Activated naive CD4-positive, alpha-beta T cell treated with anti-CD3 and anti-CD28 coated beads, Interleukin-2, amount 50 U/mL, for 24 hours (primary cell): Measurements from ENCODE around the gene COLEC12.

ENCODE experiments used
- H3K27ac Mint-ChIP-seq: one replicate; pipeline ENCODE4 v1.8.0; 2021; ENCODE audit warnings: mild to moderate bottlenecking, mixed read lengths
- H3K27me3 Mint-ChIP-seq: one replicate; pipeline ENCODE4 v1.8.0; 2021; ENCODE audit warnings: mixed read lengths
- H3K36me3 Mint-ChIP-seq: one replicate; pipeline ENCODE4 v1.8.0; 2021; ENCODE audit warnings: mixed read lengths
- H3K4me1 Mint-ChIP-seq: one replicate; pipeline ENCODE4 v1.8.0; 2021; ENCODE audit warnings: mixed read lengths
- H3K4me3 Mint-ChIP-seq: one replicate; pipeline ENCODE4 v1.8.0; 2021; ENCODE audit warnings: mild to moderate bottlenecking, mixed read lengths
- H3K9me3 Mint-ChIP-seq: one replicate; pipeline ENCODE4 v1.8.0; 2021; ENCODE audit warnings: mixed read lengths

Gene COLEC12

DNA sequence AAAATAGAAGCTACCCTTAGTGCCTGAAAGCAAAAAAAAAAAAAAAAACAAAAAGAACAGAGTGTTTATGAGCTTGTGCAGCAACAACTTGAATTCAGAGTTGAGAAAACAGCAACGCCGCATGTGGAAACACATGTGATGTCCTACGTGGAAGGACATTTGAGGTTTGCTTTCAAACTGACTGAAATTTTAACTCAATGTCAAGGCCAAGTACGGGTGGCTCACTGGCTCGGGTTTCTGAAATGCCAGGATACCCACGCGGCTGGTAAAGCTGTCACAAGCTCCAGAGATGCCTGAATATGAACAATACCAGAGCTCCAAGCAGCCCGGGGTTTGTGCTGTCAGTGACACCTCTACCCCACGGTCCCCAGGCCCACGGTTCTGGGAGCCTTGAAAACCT, 160.5 kb downstream of the COLEC12 start:
- Mint-ChIP-seq H3K9me3 (no peaks in the 10 kb centered on the region), H3K4me3 (no peak overlapping the region), H3K27ac (no peak overlapping the region), H3K36me3 (no peaks in the 10 kb centered on the region), H3K27me3 (peaks cover 7% of the 10 kb centered on the region), H3K4me1 (no peaks in the 10 kb centered on the region)

DNA sequence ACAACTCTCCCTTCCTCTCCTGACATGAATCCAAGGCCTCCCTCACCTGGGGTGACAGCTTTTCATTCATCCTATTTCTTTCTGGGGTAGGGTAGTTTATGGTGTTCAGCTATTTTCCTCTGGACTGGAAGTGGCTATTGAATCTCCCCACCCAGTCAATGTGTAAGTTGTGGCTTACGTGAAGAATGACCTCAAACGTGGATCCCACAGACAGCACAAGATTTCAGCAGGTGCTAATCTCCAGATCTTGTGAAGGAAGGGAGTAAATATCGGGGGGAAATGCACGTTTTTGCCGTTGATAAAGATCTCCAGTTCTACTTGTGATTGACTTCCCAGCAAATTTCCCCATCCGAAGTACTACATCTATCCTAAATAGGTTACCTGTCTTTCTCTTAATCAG, 161.3 kb downstream of the COLEC12 start:
- Mint-ChIP-seq H3K4me3 (no peak overlapping the region), H3K27ac (no peak overlapping the region), H3K27me3 (peaks cover 7% of the 10 kb centered on the region), H3K36me3 (no peaks in the 10 kb centered on the region), H3K4me1 (no peaks in the 10 kb centered on the region), H3K9me3 (no peaks in the 10 kb centered on the region)

- Mint-ChIP-seq H3K4me3 (no peak overlapping the region), H3K27me3 (peaks cover 1% of the 10 kb centered on the region), H3K36me3 (no peaks in the 10 kb centered on the region), H3K27ac (no peak overlapping the region), H3K4me1 (no peaks in the 10 kb centered on the region), H3K9me3 (no peaks in the 10 kb centered on the region)
Observed at GRCh38 chr18:336713-337112, 163.8 kb downstream of the COLEC12 start.

DNA sequence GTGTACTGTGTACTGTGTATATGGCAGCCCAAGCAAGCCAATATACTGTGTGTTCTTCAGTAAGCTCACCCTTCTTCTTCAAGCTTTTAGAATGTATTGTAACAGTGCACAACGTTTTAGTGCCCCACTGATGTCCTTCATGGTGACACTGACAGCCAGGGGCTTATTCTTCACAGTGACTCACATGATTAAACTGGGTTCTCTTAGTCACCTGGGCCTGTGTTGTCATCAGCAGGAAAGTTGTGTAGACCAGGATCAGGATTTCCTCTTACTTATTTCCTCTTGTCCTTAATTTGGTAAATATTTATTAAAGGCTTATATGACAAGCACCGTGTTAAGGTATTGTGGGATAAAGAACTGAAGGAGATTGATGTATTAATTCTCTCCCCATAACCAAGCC, 164.8 kb downstream of the COLEC12 start:
- Mint-ChIP-seq H3K4me3 (no peak overlapping the region), H3K27me3 (peaks cover 1% of the 10 kb centered on the region), H3K4me1 (no peaks in the 10 kb centered on the region)

GRCh38 chr18:334575-335132, 165.8 kb downstream of the COLEC12 start:
- Mint-ChIP-seq H3K9me3 (no peaks in the 10 kb centered on the region), H3K27ac (no peak overlapping the region), H3K4me3 (no peak overlapping the region), H3K4me1 (no peaks in the 10 kb centered on the region), H3K27me3 (peaks cover 1% of the 10 kb centered on the region), H3K36me3 (no peaks in the 10 kb centered on the region)

More for the DNA sequence above, 164.8 kb downstream of the COLEC12 start:
- no peaks in the 10 kb centered on the region for H3K9me3 Mint-ChIP-seq
- H3K27ac Mint-ChIP-seq: no peak overlapping the region
- H3K36me3 Mint-ChIP-seq: no peaks in the 10 kb centered on the region

DNA sequence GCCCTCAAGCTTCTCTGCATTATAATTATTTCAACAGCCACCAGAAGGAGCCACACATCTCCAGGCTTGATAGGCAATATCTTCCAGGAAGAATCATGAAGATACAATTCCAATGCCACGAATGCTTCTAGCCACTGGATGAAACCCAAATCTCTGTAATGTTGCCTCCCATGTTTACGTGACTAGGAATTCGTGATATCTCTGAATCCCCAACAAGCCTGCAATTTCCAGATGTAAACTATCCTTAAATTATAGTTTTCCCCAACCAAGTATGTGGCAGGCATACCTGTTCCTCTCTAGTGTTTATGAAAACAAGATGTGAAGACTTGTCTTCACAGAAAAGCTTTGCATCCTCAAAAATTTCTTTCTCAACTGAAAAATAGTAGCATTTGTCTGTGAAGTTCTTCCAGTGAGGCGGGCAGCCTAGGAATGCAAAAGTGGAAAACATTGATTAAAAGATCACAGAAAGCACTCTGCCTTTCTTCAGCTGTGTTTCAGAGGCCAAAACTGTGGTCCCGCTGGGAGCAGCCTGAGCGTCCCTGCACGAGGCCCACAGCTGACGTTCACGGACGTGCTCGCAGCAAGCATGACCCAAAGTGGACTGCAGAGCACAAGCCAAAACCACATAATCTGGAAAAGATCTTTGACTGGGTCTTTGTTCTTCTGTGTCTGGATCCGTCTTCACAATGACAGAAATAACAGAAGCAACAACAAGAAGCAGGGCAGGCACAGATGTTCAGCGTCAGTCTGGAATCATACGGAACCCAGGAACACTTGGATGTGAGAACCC, 167.6 kb downstream of the COLEC12 start:
- H3K27me3 Mint-ChIP-seq: peaks cover 1% of the 10 kb centered on the region
- no peak overlapping the region for H3K4me3 Mint-ChIP-seq
- H3K27ac Mint-ChIP-seq: no peak overlapping the region
- no peaks in the 10 kb centered on the region for H3K9me3 Mint-ChIP-seq
- H3K36me3 Mint-ChIP-seq: no peaks in the 10 kb centered on the region
- H3K4me1 Mint-ChIP-seq: no peaks in the 10 kb centered on the region

GRCh38 chr18:332007-332406, 168.5 kb downstream of the COLEC12 start:
- Mint-ChIP-seq H3K27me3 (peaks cover 1% of the 10 kb centered on the region), H3K4me3 (no peak overlapping the region), H3K4me1 (no peaks in the 10 kb centered on the region), H3K9me3 (no peaks in the 10 kb centered on the region), H3K36me3 (no peaks in the 10 kb centered on the region), H3K27ac (no peak overlapping the region)

GRCh38 chr18:331221-331821, 169.2 kb downstream of the COLEC12 start:
- H3K4me3 Mint-ChIP-seq: no peak overlapping the region
- peaks cover 1% of the 10 kb centered on the region for H3K27me3 Mint-ChIP-seq
- no peak overlapping the region for H3K27ac Mint-ChIP-seq
- H3K36me3 Mint-ChIP-seq: no peaks in the 10 kb centered on the region
- H3K9me3 Mint-ChIP-seq: no peaks in the 10 kb centered on the region
- H3K4me1 Mint-ChIP-seq: no peaks in the 10 kb centered on the region

DNA sequence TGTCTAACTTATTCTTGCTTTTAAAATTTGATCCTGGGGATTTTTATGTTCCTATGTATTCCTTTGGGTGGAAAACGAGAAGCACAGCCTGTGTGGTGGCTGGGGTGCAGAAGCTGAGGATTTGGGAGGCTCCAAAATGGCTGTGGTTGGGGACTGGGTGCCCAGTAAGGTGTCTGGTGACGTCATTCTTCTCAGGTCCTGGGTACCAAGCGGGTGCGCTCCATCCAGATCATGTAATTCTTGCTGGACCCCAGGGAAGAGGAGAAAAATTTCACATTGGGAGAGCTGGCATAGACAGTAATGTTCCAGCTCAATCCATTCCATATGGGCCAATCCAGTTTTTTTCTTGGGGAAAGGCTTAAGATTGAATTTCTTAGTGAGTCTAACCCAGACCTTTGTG, 171.6 kb downstream of the COLEC12 start:
- Mint-ChIP-seq H3K9me3 (no peaks in the 10 kb centered on the region), H3K4me1 (no peaks in the 10 kb centered on the region), H3K36me3 (no peaks in the 10 kb centered on the region), H3K27me3 (peaks cover 1% of the 10 kb centered on the region), H3K4me3 (no peak overlapping the region), H3K27ac (no peak overlapping the region)

GRCh38 chr18:326846-327245, 173.7 kb downstream of the COLEC12 start:
- Mint-ChIP-seq H3K4me1 (no peaks in the 10 kb centered on the region), H3K36me3 (no peaks in the 10 kb centered on the region), H3K27ac (no peak overlapping the region), H3K4me3 (no peak overlapping the region), H3K9me3 (no peaks in the 10 kb centered on the region), H3K27me3 (no peaks in the 10 kb centered on the region)

DNA sequence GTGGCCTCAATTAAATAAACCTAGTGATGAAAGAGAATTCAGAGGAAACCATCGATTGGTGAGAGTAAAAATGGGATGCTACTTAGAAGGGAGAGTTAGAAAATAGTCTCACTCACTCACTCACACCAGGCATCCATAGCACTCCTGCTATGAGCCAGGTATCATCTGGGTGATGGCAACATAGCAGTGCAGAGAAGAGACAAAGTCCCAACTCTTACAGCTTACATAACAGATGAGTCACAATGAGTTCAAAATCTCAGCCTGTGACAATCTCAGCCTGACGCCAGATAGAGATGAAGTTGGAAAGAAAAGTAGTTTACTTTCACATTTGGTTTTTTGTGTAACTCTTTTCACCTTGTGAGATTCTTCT, 177.3 kb downstream of the COLEC12 start:
- no peaks in the 10 kb centered on the region for H3K36me3 Mint-ChIP-seq
- H3K4me3 Mint-ChIP-seq: no peak overlapping the region
- no peak overlapping the region for H3K27ac Mint-ChIP-seq
- H3K9me3 Mint-ChIP-seq: no peaks in the 10 kb centered on the region
- no peaks in the 10 kb centered on the region for H3K4me1 Mint-ChIP-seq
- no peaks in the 10 kb centered on the region for H3K27me3 Mint-ChIP-seq

GRCh38 chr18:321865-322467, 178.5 kb downstream of the COLEC12 start:
- Mint-ChIP-seq H3K36me3 (no peaks in the 10 kb centered on the region), H3K4me1 (no peaks in the 10 kb centered on the region), H3K27ac (no peak overlapping the region), H3K27me3 (no peaks in the 10 kb centered on the region), H3K4me3 (no peak overlapping the region), H3K9me3 (no peaks in the 10 kb centered on the region)

DNA sequence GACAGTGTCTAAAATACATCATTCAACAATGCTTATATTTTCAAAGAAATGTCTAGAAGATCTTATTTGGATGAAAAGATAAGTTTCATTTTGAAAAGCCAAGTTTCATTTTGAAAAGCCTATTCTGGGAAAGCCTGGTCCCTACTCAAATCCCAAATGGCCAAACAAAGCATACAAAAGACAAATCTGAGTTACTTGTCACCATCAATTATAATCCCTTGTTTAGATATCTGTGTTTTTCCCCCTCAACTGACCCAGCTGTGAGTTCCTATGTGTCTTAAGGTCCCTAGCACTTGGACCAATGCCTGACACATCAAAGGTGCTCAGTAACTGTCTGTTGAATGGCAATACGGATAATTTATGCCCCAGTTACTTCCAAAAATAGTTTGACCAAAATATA, 180.3 kb downstream of the COLEC12 start:
- no peaks in the 10 kb centered on the region for H3K4me1 Mint-ChIP-seq
- H3K27ac Mint-ChIP-seq: no peak overlapping the region
- no peaks in the 10 kb centered on the region for H3K27me3 Mint-ChIP-seq
- no peaks in the 10 kb centered on the region for H3K9me3 Mint-ChIP-seq
- H3K36me3 Mint-ChIP-seq: no peaks in the 10 kb centered on the region
- H3K4me3 Mint-ChIP-seq: no peak overlapping the region

GRCh38 chr18:319720-320119, 180.8 kb downstream of the COLEC12 start:
- H3K9me3 Mint-ChIP-seq: no peaks in the 10 kb centered on the region
- no peak overlapping the region for H3K27ac Mint-ChIP-seq
- no peak overlapping the region for H3K4me3 Mint-ChIP-seq
- no peaks in the 10 kb centered on the region for H3K4me1 Mint-ChIP-seq
- H3K27me3 Mint-ChIP-seq: no peaks in the 10 kb centered on the region
- H3K36me3 Mint-ChIP-seq: no peaks in the 10 kb centered on the region

- H3K9me3 Mint-ChIP-seq: no peaks in the 10 kb centered on the region
- H3K36me3 Mint-ChIP-seq: no peaks in the 10 kb centered on the region
- H3K27ac Mint-ChIP-seq: no peak overlapping the region
- no peaks in the 10 kb centered on the region for H3K27me3 Mint-ChIP-seq
- no peaks in the 10 kb centered on the region for H3K4me1 Mint-ChIP-seq
- H3K4me3 Mint-ChIP-seq: no peak overlapping the region
Observed at GRCh38 chr18:318791-319291, 181.7 kb downstream of the COLEC12 start.

- Mint-ChIP-seq H3K36me3 (no peaks in the 10 kb centered on the region), H3K4me3 (no peak overlapping the region), H3K9me3 (no peaks in the 10 kb centered on the region), H3K27me3 (no peaks in the 10 kb centered on the region), H3K27ac (no peak overlapping the region), H3K4me1 (no peaks in the 10 kb centered on the region)
Observed at GRCh38 chr18:317618-318017, 182.9 kb downstream of the COLEC12 start.
